ENCODE data around the gene FAF1.

The FAF1 gene

GRCh38 chr1:50651476-50652263, 308.4 kb downstream of the FAF1 start:
- in situ Hi-C loops (cut with HindIII; ENCODE audit: low sequenced_read_pairs), result no loop called here

- in situ Hi-C loops (cut with HindIII; ENCODE audit: low sequenced_read_pairs), result no loop called here
Measured at GRCh38 chr1:50646526-50646925, 313.5 kb downstream of the FAF1 start.

- in situ Hi-C loops (cut with HindIII; ENCODE audit: low sequenced_read_pairs), result no loop called here
Measured at GRCh38 chr1:50645139-50645538, 314.9 kb downstream of the FAF1 start.

GRCh38 chr1:50644447-50645105, 315.5 kb downstream of the FAF1 start:
- in situ Hi-C loops (cut with HindIII; ENCODE audit: low sequenced_read_pairs), result no loop called here

- in situ Hi-C loops (cut with HindIII; ENCODE audit: low sequenced_read_pairs), result no loop called here
Measured at GRCh38 chr1:50637460-50637859, 322.6 kb downstream of the FAF1 start.

- in situ Hi-C loops (cut with HindIII; ENCODE audit: low sequenced_read_pairs), result no loop called here
Measured at GRCh38 chr1:50634251-50634650, 325.8 kb downstream of the FAF1 start.

GRCh38 chr1:50633465-50633864, 326.6 kb downstream of the FAF1 start:
- in situ Hi-C loops (cut with HindIII; ENCODE audit: low sequenced_read_pairs), result no loop called here

- in situ Hi-C loops (cut with HindIII; ENCODE audit: low sequenced_read_pairs), result no loop called here
Measured at GRCh38 chr1:50631161-50631560, 328.9 kb downstream of the FAF1 start.

GRCh38 chr1:50622259-50622658, 337.8 kb downstream of the FAF1 start:
- in situ Hi-C loops (cut with HindIII; ENCODE audit: low sequenced_read_pairs), result no loop called here

- in situ Hi-C loops (cut with HindIII; ENCODE audit: low sequenced_read_pairs), result no loop called here
Measured at GRCh38 chr1:50620680-50621329, 339.3 kb downstream of the FAF1 start.

GRCh38 chr1:50615036-50615750, 344.9 kb downstream of the FAF1 start:
- in situ Hi-C loops (cut with HindIII; ENCODE audit: low sequenced_read_pairs), result no loop called here

GRCh38 chr1:50611675-50612074, 348.4 kb downstream of the FAF1 start:
- in situ Hi-C loops (cut with HindIII; ENCODE audit: low sequenced_read_pairs), result no loop called here

- in situ Hi-C loops (cut with HindIII; ENCODE audit: low sequenced_read_pairs), result no loop called here
Measured at GRCh38 chr1:50610563-50610962, 349.5 kb downstream of the FAF1 start.

- in situ Hi-C loops (cut with HindIII; ENCODE audit: low sequenced_read_pairs), result no loop called here
Measured at GRCh38 chr1:50609508-50609907, 350.6 kb downstream of the FAF1 start.

GRCh38 chr1:50605186-50605875, 354.7 kb downstream of the FAF1 start:
- in situ Hi-C loops (cut with HindIII; ENCODE audit: low sequenced_read_pairs), result no loop called here

GRCh38 chr1:50604580-50604979, 355.5 kb downstream of the FAF1 start:
- in situ Hi-C loops (cut with HindIII; ENCODE audit: low sequenced_read_pairs), result no loop called here

- in situ Hi-C loops (cut with HindIII; ENCODE audit: low sequenced_read_pairs), result no loop called here
Measured at GRCh38 chr1:50603274-50604271, 356.5 kb downstream of the FAF1 start.

GRCh38 chr1:50599546-50599945, 360.5 kb downstream of the FAF1 start:
- in situ Hi-C loops (cut with HindIII; ENCODE audit: low sequenced_read_pairs), result no loop called here

GRCh38 chr1:50595874-50596273, 364.2 kb downstream of the FAF1 start:
- in situ Hi-C loops (cut with HindIII; ENCODE audit: low sequenced_read_pairs), result no loop called here

GRCh38 chr1:50593515-50593914, 366.6 kb downstream of the FAF1 start:
- in situ Hi-C loops (cut with HindIII; ENCODE audit: low sequenced_read_pairs), result no loop called here
